GM21825 (cell line): Measurements from ENCODE around the gene ACTN1.

Source experiments
- ATAC-seq: cut with Tn5 transposase; IDR thresholded peaks from one replicate; pipeline ENCODE4 v1.9.1; 2021; ENCODE audit warnings: mild to moderate bottlenecking, moderate library complexity; ENCODE audit not compliant: unreplicated experiment

Gene ACTN1

GRCh38 chr14:68970038-68970612, 9.0 kb downstream of the ACTN1 start:
- no peak for ATAC-seq

GRCh38 chr14:68969278-68970033, 9.6 kb downstream of the ACTN1 start:
- ATAC-seq = no peak

- no peak for ATAC-seq
Observed at GRCh38 chr14:68968721-68969120, 10.4 kb downstream of the ACTN1 start.

- ATAC-seq = no peak
Observed at GRCh38 chr14:68968051-68968450, 11.1 kb downstream of the ACTN1 start.

- ATAC-seq = no peak
Observed at GRCh38 chr14:68967459-68967940, 11.6 kb downstream of the ACTN1 start.

- ATAC-seq = no peak
Observed at GRCh38 chr14:68966872-68967301, 12.2 kb downstream of the ACTN1 start.

- no peak for ATAC-seq
Observed at GRCh38 chr14:68965261-68965761, 13.8 kb downstream of the ACTN1 start.

GRCh38 chr14:68964300-68965093, 14.6 kb downstream of the ACTN1 start:
- no peak for ATAC-seq

GRCh38 chr14:68962681-68963080, 16.4 kb downstream of the ACTN1 start:
- ATAC-seq = no peak

GRCh38 chr14:68961781-68962584, 17.1 kb downstream of the ACTN1 start:
- no peak for ATAC-seq

GRCh38 chr14:68961361-68961760, 17.7 kb downstream of the ACTN1 start:
- ATAC-seq = no peak

GRCh38 chr14:68960123-68960522, 19.0 kb downstream of the ACTN1 start:
- no peak for ATAC-seq

GRCh38 chr14:68959035-68959434, 20.1 kb downstream of the ACTN1 start:
- no peak for ATAC-seq

GRCh38 chr14:68958553-68958952, 20.5 kb downstream of the ACTN1 start:
- ATAC-seq = no peak

GRCh38 chr14:68957775-68958174, 21.3 kb downstream of the ACTN1 start:
- ATAC-seq = no peak

- no peak for ATAC-seq
Observed at GRCh38 chr14:68956724-68957123, 22.4 kb downstream of the ACTN1 start.

GRCh38 chr14:68955851-68956179, 23.3 kb downstream of the ACTN1 start:
- ATAC-seq = no peak

GRCh38 chr14:68955164-68955850, 23.8 kb downstream of the ACTN1 start:
- ATAC-seq = no peak

- no peak for ATAC-seq
Observed at GRCh38 chr14:68953196-68953555, 25.9 kb downstream of the ACTN1 start.

- no peak for ATAC-seq
Observed at GRCh38 chr14:68952531-68953195, 26.4 kb downstream of the ACTN1 start.
